ENCODE measurements around the gene PCSK1N.
"Not testable (repeated sequence)": the region's sequence is repeated elsewhere in the genome, so short reads cannot be mapped to it uniquely, and the experiment has no call there.

PCSK1N gene

GRCh38 chrX:48823053-48823452, 12.4 kb downstream of the PCSK1N start:
- no peak for DNase-seq (ENCODE audit: low read depth)

GRCh38 chrX:48819394-48819793, 16.0 kb downstream of the PCSK1N start:
- not testable (repeated sequence) for DNase-seq (ENCODE audit: low read depth)

GRCh38 chrX:48818866-48819265, 16.5 kb downstream of the PCSK1N start:
- no peak for DNase-seq (ENCODE audit: low read depth)

- DNase-seq (ENCODE audit: low read depth): no peak
These were observed 17.3 kb downstream of the PCSK1N start for GRCh38 chrX:48818098-48818497.

GRCh38 chrX:48816014-48816810, 19.2 kb downstream of the PCSK1N start:
- no peak for DNase-seq (ENCODE audit: low read depth)

- DNase-seq (ENCODE audit: low read depth): no peak
These were observed 20.1 kb downstream of the PCSK1N start for GRCh38 chrX:48815266-48815665.

- DNase-seq (ENCODE audit: low read depth): no peak
These were observed 20.7 kb downstream of the PCSK1N start for GRCh38 chrX:48814722-48815121.

GRCh38 chrX:48813644-48814043, 21.8 kb downstream of the PCSK1N start:
- no peak for DNase-seq (ENCODE audit: low read depth)

- DNase-seq (ENCODE audit: low read depth): no peak
These were observed 29.3 kb downstream of the PCSK1N start for GRCh38 chrX:48806081-48806480.

GRCh38 chrX:48802905-48803200, 32.6 kb downstream of the PCSK1N start:
- no peak for DNase-seq (ENCODE audit: low read depth)

- peak; percentile 60 for DNase-seq (ENCODE audit: low read depth)
These were observed 33.1 kb downstream of the PCSK1N start for GRCh38 chrX:48802089-48802904.

- peak; percentile 98 for DNase-seq (ENCODE audit: low read depth)
These were observed 33.9 kb downstream of the PCSK1N start, which contains the start of gene HDAC6 for GRCh38 chrX:48801280-48802088. Gene HDAC6, plus strand, starts transcription at chrX:48802067. Its CDS starts 626 bp downstream, at chrX:48802693.

GRCh38 chrX:48800574-48801279, 34.7 kb downstream of the PCSK1N start:
- DNase-seq (ENCODE audit: low read depth): no peak

GRCh38 chrX:48798318-48798717, 37.1 kb downstream of the PCSK1N start:
- DNase-seq (ENCODE audit: low read depth): no peak

- DNase-seq (ENCODE audit: low read depth): peak; percentile 14
These were observed 40.4 kb downstream of the PCSK1N start for GRCh38 chrX:48794911-48795515.

GRCh38 chrX:48794340-48794910, 41.0 kb downstream of the PCSK1N start:
- no peak for DNase-seq (ENCODE audit: low read depth)

- DNase-seq (ENCODE audit: low read depth): no peak
These were observed 41.5 kb downstream of the PCSK1N start for GRCh38 chrX:48793935-48794334.

GRCh38 chrX:48792219-48792618, 43.2 kb downstream of the PCSK1N start:
- DNase-seq (ENCODE audit: low read depth): no peak

- no peak for DNase-seq (ENCODE audit: low read depth)
These were observed 44.2 kb downstream of the PCSK1N start for GRCh38 chrX:48791063-48791820.

- DNase-seq (ENCODE audit: low read depth): no peak
These were observed 44.9 kb downstream of the PCSK1N start for GRCh38 chrX:48790477-48790876.

Data from fibroblast of the conjunctiva (primary cell).